Vagina (tissue), 2 donors: Measurements from ENCODE around the gene FAU.

Experiments
- POLR2AphosphoS5 ChIP-seq, 2 donors: sonication (generic); formaldehyde crosslinking; IDR thresholded peaks; one replicate each; pipeline ENCODE4 v1.9.0; 2017; ENCODE audit warnings: antibody characterized with exemption in 2 of 2, mild to moderate bottlenecking in 2 of 2, low read depth in 1 of 2; ENCODE audit not compliant: insufficient read depth in 1 of 2
- TF ChIP-seq, protein P1 (sequence below), 3 experiments: fragments of 450-650 bp in 2 of 3; fragments of 200-600 bp in 1 of 3; sonication (generic) in 1 of 3; IDR thresholded peaks; one replicate each; pipeline ENCODE4 v1.5.1; 2017 to 2019; ENCODE audit warnings: antibody characterized with exemption in 3 of 3, mild to moderate bottlenecking in 2 of 3, moderate library complexity in 2 of 3

DNA sequence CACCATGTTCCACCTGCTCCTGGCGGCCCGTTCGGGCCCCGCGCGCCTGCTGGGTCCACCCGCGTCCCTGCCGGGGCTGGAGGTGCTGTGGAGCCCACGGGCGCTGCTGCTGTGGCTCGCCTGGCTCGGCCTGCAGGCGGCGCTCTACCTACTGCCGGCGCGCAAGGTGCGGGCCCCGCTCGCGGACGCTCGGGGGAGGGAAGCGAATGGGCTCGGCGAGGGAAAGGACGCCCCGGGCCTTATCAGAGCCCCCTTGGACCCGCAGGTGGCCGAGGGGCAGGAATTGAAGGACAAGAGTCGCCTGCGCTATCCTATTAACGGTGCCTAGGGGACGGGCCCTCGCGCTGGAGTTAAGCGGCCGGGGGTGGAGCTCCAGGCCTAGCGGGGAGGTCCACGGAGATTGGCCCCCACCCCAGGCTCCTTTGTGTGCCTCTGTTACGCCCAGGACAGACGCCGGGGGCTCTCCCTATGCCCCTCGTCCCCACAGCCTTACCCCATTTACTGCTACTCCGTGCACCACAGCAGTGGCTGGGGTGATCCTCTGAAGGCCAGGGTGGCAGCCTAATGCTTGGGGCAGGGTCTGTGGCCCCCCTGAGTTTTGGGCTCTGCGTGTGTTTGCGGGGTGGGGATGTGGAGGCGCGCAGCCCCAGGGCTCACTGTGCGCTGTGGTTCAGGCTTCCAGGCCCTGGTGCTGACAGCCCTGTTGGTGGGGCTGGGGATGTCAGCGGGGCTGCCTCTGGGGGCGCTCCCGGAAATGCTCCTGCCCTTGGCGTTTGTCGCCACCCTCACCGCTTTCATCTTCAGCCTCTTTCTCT lies 9.2 kb downstream of the FAU start:
- no peak for TF ChIP-seq POLR2AphosphoS5 (IDR thresholded peaks at IDR 0.05; ENCODE audit: insufficient read depth in 1 of 2, low read depth in 1 of 2)
- TF ChIP-seq, protein P1, sequence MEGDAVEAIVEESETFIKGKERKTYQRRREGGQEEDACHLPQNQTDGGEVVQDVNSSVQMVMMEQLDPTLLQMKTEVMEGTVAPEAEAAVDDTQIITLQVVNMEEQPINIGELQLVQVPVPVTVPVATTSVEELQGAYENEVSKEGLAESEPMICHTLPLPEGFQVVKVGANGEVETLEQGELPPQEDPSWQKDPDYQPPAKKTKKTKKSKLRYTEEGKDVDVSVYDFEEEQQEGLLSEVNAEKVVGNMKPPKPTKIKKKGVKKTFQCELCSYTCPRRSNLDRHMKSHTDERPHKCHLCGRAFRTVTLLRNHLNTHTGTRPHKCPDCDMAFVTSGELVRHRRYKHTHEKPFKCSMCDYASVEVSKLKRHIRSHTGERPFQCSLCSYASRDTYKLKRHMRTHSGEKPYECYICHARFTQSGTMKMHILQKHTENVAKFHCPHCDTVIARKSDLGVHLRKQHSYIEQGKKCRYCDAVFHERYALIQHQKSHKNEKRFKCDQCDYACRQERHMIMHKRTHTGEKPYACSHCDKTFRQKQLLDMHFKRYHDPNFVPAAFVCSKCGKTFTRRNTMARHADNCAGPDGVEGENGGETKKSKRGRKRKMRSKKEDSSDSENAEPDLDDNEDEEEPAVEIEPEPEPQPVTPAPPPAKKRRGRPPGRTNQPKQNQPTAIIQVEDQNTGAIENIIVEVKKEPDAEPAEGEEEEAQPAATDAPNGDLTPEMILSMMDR (IDR thresholded peaks at IDR 0.05), result peak; percentile 44 to 65 (median 48)
